Esophagus muscularis mucosa (tissue), 4 donors: ENCODE data around the gene DUOXA2.

Experiments used
- EP300 ChIP-seq: sonication (generic); formaldehyde crosslinking; IDR thresholded peaks from one replicate; pipeline ENCODE4 v1.6.1; 2017; ENCODE audit warnings: antibody characterized with exemption
- POLR2A ChIP-seq: fragments of 450-650 bp; IDR thresholded peaks from one replicate; pipeline ENCODE4 v1.6.1; 2017; ENCODE audit warnings: antibody characterized with exemption, moderate library complexity, mild to moderate bottlenecking, low read depth
- POLR2AphosphoS5 ChIP-seq, 2 donors: sonication (generic); formaldehyde crosslinking; IDR thresholded peaks; one replicate each; pipeline ENCODE4 v1.6.1; 2017; ENCODE audit warnings: antibody characterized with exemption in 2 of 2
- TF ChIP-seq, protein P1 (sequence below), 3 experiments: fragments of 200-600 bp in 2 of 3; fragments of 450-650 bp in 1 of 3; sonication (generic) in 2 of 3; IDR thresholded peaks; one replicate each; pipeline ENCODE4 v1.5.1; 2017 to 2019; ENCODE audit warnings: antibody characterized with exemption in 3 of 3, mild to moderate bottlenecking in 2 of 3, moderate library complexity in 1 of 3

DNA sequence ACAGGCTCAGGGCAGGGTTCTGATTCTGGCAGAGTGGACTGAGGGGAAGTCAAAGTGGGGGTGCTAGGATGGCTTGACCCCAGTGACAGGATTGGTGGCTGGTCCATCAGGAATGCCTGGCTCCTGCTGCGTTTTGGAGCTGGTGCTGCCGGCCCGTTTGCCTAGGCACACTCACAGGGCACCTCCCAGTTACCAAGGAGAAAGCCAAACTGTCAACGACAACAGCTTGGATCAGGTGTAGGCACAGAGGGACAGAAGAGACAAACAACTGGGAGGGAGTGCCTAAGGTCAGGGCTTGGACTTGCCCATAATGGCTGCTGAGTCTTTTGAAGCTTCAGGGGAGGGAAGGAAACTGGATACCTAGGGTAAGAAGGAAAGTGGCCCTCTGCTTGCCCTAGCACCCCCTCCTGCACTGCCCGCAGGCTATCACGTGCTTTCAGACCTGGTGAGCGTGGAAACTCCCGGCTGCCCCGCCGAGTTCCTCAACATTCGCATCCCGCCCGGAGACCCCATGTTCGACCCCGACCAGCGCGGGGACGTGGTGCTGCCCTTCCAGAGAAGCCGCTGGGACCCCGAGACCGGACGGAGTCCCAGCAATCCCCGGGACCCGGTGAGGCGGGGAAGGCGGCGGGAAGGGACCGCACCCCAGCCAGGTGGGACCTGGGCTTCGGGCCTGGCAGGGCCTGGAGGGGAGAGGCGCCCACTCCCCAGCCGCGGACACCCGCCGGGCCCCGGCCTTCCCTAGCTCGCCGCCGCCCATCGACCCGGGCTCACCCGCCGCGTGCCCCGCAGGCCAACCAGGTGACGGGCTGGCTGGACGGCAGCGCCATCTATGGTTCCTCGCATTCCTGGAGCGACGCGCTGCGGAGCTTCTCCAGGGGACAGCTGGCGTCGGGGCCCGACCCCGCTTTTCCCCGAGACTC lies 20.8 kb downstream of the DUOXA2 start:
- TF ChIP-seq, protein P1, sequence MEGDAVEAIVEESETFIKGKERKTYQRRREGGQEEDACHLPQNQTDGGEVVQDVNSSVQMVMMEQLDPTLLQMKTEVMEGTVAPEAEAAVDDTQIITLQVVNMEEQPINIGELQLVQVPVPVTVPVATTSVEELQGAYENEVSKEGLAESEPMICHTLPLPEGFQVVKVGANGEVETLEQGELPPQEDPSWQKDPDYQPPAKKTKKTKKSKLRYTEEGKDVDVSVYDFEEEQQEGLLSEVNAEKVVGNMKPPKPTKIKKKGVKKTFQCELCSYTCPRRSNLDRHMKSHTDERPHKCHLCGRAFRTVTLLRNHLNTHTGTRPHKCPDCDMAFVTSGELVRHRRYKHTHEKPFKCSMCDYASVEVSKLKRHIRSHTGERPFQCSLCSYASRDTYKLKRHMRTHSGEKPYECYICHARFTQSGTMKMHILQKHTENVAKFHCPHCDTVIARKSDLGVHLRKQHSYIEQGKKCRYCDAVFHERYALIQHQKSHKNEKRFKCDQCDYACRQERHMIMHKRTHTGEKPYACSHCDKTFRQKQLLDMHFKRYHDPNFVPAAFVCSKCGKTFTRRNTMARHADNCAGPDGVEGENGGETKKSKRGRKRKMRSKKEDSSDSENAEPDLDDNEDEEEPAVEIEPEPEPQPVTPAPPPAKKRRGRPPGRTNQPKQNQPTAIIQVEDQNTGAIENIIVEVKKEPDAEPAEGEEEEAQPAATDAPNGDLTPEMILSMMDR (IDR thresholded peaks at IDR 0.05) = no peak
- TF ChIP-seq EP300 = no peak
- no peak for TF ChIP-seq POLR2AphosphoS5 (IDR thresholded peaks at IDR 0.05)
- no peak for TF ChIP-seq POLR2A
